ENCODE measurements around the gene GPR39.

DNA sequence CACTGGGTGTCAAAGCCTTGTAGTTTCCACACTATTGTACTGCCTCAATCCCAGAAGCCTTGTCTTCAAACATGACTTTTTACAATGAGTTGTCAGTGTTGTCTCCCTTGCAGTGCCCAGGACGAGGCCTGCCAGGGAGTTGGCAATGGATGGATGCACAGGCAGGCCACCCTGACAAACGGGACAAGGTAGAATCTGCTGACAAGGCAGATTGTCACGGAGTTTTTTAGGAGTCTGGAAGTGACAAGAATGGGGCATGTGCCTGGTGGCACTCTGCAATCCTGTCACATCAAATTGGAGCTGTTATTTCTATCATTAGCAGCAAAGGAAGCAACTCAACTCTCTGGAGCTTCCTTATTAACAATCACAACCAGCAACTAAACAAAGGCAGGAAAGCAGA, 25.2 kb upstream of the GPR39 start:
- TF ChIP-seq EZH2phosphoT487 (conservative IDR thresholded peaks at IDR 0.05; ENCODE audit: low read length): no peak
- TF ChIP-seq, protein P1, sequence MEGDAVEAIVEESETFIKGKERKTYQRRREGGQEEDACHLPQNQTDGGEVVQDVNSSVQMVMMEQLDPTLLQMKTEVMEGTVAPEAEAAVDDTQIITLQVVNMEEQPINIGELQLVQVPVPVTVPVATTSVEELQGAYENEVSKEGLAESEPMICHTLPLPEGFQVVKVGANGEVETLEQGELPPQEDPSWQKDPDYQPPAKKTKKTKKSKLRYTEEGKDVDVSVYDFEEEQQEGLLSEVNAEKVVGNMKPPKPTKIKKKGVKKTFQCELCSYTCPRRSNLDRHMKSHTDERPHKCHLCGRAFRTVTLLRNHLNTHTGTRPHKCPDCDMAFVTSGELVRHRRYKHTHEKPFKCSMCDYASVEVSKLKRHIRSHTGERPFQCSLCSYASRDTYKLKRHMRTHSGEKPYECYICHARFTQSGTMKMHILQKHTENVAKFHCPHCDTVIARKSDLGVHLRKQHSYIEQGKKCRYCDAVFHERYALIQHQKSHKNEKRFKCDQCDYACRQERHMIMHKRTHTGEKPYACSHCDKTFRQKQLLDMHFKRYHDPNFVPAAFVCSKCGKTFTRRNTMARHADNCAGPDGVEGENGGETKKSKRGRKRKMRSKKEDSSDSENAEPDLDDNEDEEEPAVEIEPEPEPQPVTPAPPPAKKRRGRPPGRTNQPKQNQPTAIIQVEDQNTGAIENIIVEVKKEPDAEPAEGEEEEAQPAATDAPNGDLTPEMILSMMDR (IDR thresholded peaks at IDR 0.05; ENCODE audit: insufficient read depth, low read length, poor library complexity, severe bottlenecking): no peak
